MM.1S (cell line): ENCODE measurements around the gene TEDDM1.

Experiments
- DNase-seq: peaks from one replicate; pipeline ENCODE4 v3.0.0-alpha.2; 2015
- H2AFZ ChIP-seq: fragments of 300-600 bp; sonication (generic); 2 replicates; pipeline ENCODE4 v1.6.0; 2016; ENCODE audit warnings: antibody characterized with exemption, low read length
- H3F3A ChIP-seq: fragments of 300-600 bp; sonication (generic); 2 replicates; pipeline ENCODE4 v1.6.1; 2016; ENCODE audit warnings: mild to moderate bottlenecking, antibody characterized with exemption, low read length, moderate library complexity, mixed read lengths; ENCODE audit not compliant: insufficient read depth
- H3K27ac ChIP-seq: fragments of 300-600 bp; sonication (generic); 2 replicates; pipeline ENCODE4 v1.5.1; 2016; ENCODE audit warnings: mild to moderate bottlenecking, low read length
- H3K27me3 ChIP-seq: fragments of 300-600 bp; sonication (generic); replicated peaks from 2 replicates; pipeline ENCODE4 v1.6.0; 2016; ENCODE audit warnings: low read length; ENCODE audit not compliant: insufficient read depth
- H3K36me3 ChIP-seq: fragments of 300-600 bp; sonication (generic); replicated peaks from 2 replicates; pipeline ENCODE4 v1.6.1; 2016; ENCODE audit warnings: mild to moderate bottlenecking, low read length, mixed read lengths; ENCODE audit not compliant: insufficient read depth
- H3K4me1 ChIP-seq: fragments of 300-600 bp; sonication (generic); 2 replicates; pipeline ENCODE4 v1.6.1; 2016; ENCODE audit warnings: low read length, mixed read lengths
- H3K4me2 ChIP-seq: fragments of 300-600 bp; sonication (generic); 2 replicates; pipeline ENCODE4 v1.6.0; 2016; ENCODE audit warnings: low read depth, low read length
- H3K4me3 ChIP-seq: fragments of 300-600 bp; sonication (generic); 2 replicates; pipeline ENCODE4 v1.5.1; 2016; ENCODE audit warnings: low read length, mixed read lengths
- H3K79me2 ChIP-seq: fragments of 300-600 bp; sonication (generic); 2 replicates; pipeline ENCODE4 v1.6.1; 2016; ENCODE audit warnings: mixed run types, low read length, mixed read lengths
- H3K9ac ChIP-seq: fragments of 300-600 bp; sonication (generic); 2 replicates; pipeline ENCODE4 v1.6.1; 2016; ENCODE audit warnings: low read length, mixed read lengths
- H3K9me2 ChIP-seq: fragments of 300-600 bp; sonication (generic); replicated peaks from 2 replicates; pipeline ENCODE4 v1.6.1; 2016; ENCODE audit warnings: mild to moderate bottlenecking, low read length, mixed read lengths; ENCODE audit not compliant: insufficient read depth
- H3K9me3 ChIP-seq: fragments of 300-600 bp; sonication (generic); replicated peaks from 2 replicates; pipeline ENCODE4 v1.6.1; 2016; ENCODE audit warnings: mild to moderate bottlenecking, low read length, mixed read lengths; ENCODE audit not compliant: insufficient read depth
- H4K20me1 ChIP-seq: fragments of 300-600 bp; sonication (generic); 2 replicates; pipeline ENCODE4 v1.6.1; 2016; ENCODE audit warnings: mild to moderate bottlenecking, low read length, moderate library complexity, mixed read lengths; ENCODE audit not compliant: insufficient read depth
- CTCF ChIP-seq: fragments of 300-600 bp; sonication (generic); IDR thresholded peaks from 2 replicates; pipeline ENCODE4 v1.5.1; 2016; ENCODE audit warnings: antibody characterized with exemption, low read length, mixed read lengths
- EZH2 ChIP-seq: fragments of 300-600 bp; sonication (generic); optimal IDR thresholded peaks from 2 replicates; pipeline ENCODE3; 2017; ENCODE audit warnings: low read depth, mild to moderate bottlenecking, antibody characterized with exemption, low read length, mixed read lengths
- EZH2phosphoT487 ChIP-seq: fragments of 300-600 bp; sonication (generic); IDR thresholded peaks from 2 replicates; pipeline ENCODE4 v1.6.1; 2018; ENCODE audit warnings: antibody characterized with exemption, low read length

TEDDM1 gene

DNA sequence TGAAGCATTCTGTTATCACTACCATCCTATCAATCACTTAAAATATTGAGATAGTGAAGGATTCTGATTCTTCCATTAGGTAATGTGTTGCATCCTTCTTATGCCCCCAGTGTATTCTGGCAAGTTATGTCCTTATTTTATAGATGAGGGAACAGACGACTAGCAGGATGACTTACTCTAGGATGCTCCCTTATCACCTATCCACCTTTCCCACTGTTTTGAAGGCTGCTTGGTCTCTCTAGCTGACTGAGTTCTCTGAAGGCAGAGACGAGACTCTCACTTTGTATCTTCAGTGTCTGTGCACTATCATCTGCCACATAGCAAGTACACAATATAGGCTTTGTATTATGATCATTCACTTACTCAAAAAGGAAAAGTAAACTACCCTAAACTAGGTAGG lies 12.9 kb downstream of the TEDDM1 start:
- H3K9ac ChIP-seq: no peak overlapping the region
- peaks cover 28% of the 10 kb centered on the region for H3K36me3 ChIP-seq
- no peaks in the 10 kb centered on the region for H3F3A ChIP-seq
- no peaks in the 10 kb centered on the region for H4K20me1 ChIP-seq
- H2AFZ ChIP-seq: no peak overlapping the region
- H3K9me3 ChIP-seq: no peaks in the 10 kb centered on the region
- no peaks in the 10 kb centered on the region for H3K9me2 ChIP-seq
- H3K79me2 ChIP-seq: peaks cover 25% of the 10 kb centered on the region
- TF ChIP-seq CTCF (no peak), EZH2 (no peak), EZH2phosphoT487 (no peak)
- H3K4me3 ChIP-seq: no peak overlapping the region
- H3K4me2 ChIP-seq: no peak overlapping the region
- no peaks in the 10 kb centered on the region for H3K27me3 ChIP-seq
- peaks cover 5% of the 10 kb centered on the region; the same call in 1 of the 2 replicates for H3K4me1 ChIP-seq
- DNase-seq: no peak
- no peak overlapping the region for H3K27ac ChIP-seq

GRCh38 chr1:182386980-182387379 lies 13.5 kb downstream of the TEDDM1 start:
- no peak for DNase-seq
- H3K9me2 ChIP-seq: no peaks in the 10 kb centered on the region
- no peak overlapping the region for H3K9ac ChIP-seq
- H3K4me2 ChIP-seq: no peak overlapping the region
- H3K4me3 ChIP-seq: no peak overlapping the region
- no peak overlapping the region for H2AFZ ChIP-seq
- no peaks in the 10 kb centered on the region for H3F3A ChIP-seq
- no peak overlapping the region for H3K27ac ChIP-seq
- H4K20me1 ChIP-seq: no peaks in the 10 kb centered on the region
- no peak for TF ChIP-seq EZH2phosphoT487
- no peak for TF ChIP-seq CTCF
- no peak for TF ChIP-seq EZH2
- H3K36me3 ChIP-seq: peaks cover 28% of the 10 kb centered on the region
- H3K4me1 ChIP-seq: peaks cover 5% of the 10 kb centered on the region; the same call in 1 of the 2 replicates
- H3K27me3 ChIP-seq: no peaks in the 10 kb centered on the region
- H3K9me3 ChIP-seq: no peaks in the 10 kb centered on the region
- peaks cover 25% of the 10 kb centered on the region for H3K79me2 ChIP-seq

- Histone ChIP-seq H3K4me2 (no peak overlapping the region), H3K79me2 (peaks cover 25% of the 10 kb centered on the region), H3K4me1 (peaks cover 5% of the 10 kb centered on the region; the same call in 1 of the 2 replicates), H3F3A (no peaks in the 10 kb centered on the region), H3K27ac (no peak overlapping the region), H3K36me3 (peaks cover 28% of the 10 kb centered on the region), H3K9ac (no peak overlapping the region), H4K20me1 (no peaks in the 10 kb centered on the region), H3K9me2 (no peaks in the 10 kb centered on the region), H3K9me3 (no peaks in the 10 kb centered on the region), H2AFZ (no peak overlapping the region), H3K4me3 (no peak overlapping the region), H3K27me3 (no peaks in the 10 kb centered on the region)
- DNase-seq: no peak
- TF ChIP-seq EZH2 (no peak), CTCF (no peak), EZH2phosphoT487 (no peak)
These were observed 14.3 kb downstream of the TEDDM1 start for GRCh38 chr1:182385885-182386853.
